Mesangial cell (primary cell): Measurements from ENCODE around the gene LZTFL1. TPM values are rescaled to one million over a fixed set of nuclear protein-coding genes. Genes with fewer than 3 reads are reported as not detected.

ENCODE experiments used
- total RNA-seq: library from RNA; depleted of rRNA; stranded (reverse); fragments of >200 nt; gene quantifications from 2 replicates; pipeline ENCODE4 v1.2.3, GENCODE V29; 2015

The LZTFL1 gene
- total RNA-seq, result 6.7 and 11.4 TPM in 2 replicates

GRCh38 chr3:45841757-45842491 lies at the start of gene LZTFL1:
TSS of gene LZTFL1 (minus strand) at chr3:45842119. CDS start at chr3:45841991, 128 bp downstream.

GRCh38 chr3:45885979-45886705 lies 44.2 kb upstream of the LZTFL1 start, which contains the start of gene CCR9:
TSS of gene CCR9 (plus strand) at chr3:45886543. CDS start at chr3:45894934, 8,391 bp downstream.

DNA sequence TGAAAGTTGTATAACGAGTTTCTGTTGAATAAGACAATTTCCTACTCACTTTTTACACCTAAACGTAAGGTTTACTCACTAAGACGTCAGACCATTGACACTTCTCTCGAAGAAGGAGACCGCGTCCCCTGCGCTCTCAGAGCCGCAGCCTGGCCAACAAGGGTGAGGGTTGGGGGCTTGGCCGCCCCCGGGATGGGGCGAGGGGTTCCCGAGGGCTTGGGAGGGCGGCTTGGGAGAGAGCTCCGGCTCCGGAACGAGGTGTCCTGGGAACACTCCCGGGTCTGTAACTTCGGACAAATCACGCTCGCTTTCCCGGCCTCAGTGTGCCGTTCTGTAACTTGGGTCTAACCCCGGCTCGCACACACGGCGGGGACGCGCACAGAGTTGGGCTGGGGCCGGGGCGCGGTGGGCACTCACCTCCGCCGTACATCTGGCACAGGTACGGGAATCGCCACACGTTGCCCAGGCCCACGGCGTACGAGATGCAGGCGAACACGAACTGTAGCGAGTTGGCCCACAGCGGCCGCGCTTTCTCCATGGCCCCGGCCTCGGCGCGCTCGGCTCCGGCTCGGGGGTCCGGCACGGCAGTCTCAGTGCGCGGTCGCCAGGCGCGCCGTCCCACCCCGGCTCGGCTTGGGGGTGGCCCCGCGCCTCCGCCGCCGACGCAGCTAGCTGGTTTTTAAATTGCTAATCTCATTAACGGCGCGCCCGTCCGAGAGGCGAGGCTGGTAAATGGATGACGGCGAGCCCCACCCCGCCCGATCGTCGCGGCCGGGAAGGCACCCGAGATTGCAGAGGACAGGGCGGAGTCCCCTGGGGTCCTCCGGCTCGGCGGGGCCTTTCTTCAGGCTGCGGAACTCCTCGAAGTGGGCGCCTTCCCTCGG lies 45.8 kb downstream of the LZTFL1 start, which contains the start of gene SLC6A20:
SLC6A20 (minus strand) TSS at position 655 of the 884 bp plus-strand sequence; CDS start at position 538, 117 bp downstream.

Other genes starting within 250 kb of the LZTFL1 start
- gene LIMD1, start 247.4 kb downstream of the LZTFL1 start, total RNA-seq, result 15.6 and 20.5 TPM in 2 replicates
- gene SACM1L, start 152.7 kb downstream of the LZTFL1 start, total RNA-seq, result 10.1 and 10.6 TPM in 2 replicates
- 0.49 and 2.4 TPM in 2 replicates for gene SLC6A20, start 45.6 kb downstream of the LZTFL1 start, total RNA-seq
- gene CCR9, start 44.4 kb upstream of the LZTFL1 start, total RNA-seq, result under 0.01 TPM in 1 of 2 replicates, not detected in the other
- not detected in 2 replicates for gene CXCR6, start 101.3 kb upstream of the LZTFL1 start, total RNA-seq
- gene FYCO1, start 153.7 kb upstream of the LZTFL1 start, total RNA-seq, result 15.2 and 22.8 TPM in 2 replicates
- not detected in 2 replicates for gene XCR1, start 185.4 kb upstream of the LZTFL1 start, total RNA-seq